ENCODE data around the gene PSORS1C1.

DNA sequence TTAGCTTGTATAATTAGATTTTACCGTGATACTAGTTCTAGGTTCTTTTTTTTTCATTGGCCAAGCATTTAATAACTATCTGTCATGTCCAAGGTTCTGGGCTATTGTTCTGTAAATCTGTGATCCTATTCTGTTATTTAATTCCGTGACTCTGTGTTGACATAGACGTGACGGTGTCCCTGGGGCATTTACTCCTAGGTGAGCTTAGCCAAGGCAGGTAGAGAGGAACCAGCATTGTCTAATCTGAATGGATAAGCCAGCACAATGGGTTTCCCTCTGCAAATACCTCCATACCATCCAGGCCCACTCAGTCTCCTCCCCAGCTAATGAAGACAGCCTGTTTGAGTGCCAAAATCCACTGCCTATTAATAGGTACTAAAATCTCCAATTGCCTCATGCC is 14.5 kb downstream of the PSORS1C1 start:
- TF ChIP-seq, protein P1, sequence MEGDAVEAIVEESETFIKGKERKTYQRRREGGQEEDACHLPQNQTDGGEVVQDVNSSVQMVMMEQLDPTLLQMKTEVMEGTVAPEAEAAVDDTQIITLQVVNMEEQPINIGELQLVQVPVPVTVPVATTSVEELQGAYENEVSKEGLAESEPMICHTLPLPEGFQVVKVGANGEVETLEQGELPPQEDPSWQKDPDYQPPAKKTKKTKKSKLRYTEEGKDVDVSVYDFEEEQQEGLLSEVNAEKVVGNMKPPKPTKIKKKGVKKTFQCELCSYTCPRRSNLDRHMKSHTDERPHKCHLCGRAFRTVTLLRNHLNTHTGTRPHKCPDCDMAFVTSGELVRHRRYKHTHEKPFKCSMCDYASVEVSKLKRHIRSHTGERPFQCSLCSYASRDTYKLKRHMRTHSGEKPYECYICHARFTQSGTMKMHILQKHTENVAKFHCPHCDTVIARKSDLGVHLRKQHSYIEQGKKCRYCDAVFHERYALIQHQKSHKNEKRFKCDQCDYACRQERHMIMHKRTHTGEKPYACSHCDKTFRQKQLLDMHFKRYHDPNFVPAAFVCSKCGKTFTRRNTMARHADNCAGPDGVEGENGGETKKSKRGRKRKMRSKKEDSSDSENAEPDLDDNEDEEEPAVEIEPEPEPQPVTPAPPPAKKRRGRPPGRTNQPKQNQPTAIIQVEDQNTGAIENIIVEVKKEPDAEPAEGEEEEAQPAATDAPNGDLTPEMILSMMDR (IDR thresholded peaks at IDR 0.05; ENCODE audit: low read depth, low read length, poor library complexity, severe bottlenecking) = no peak
- TF ChIP-seq EZH2phosphoT487 (IDR thresholded peaks at IDR 0.05; ENCODE audit: borderline replicate concordance, low read length) = no peak
